Keratinocyte (primary cell): ENCODE data around the gene GNA15. TPM values are rescaled to one million over a fixed set of nuclear protein-coding genes. Genes with fewer than 3 reads are reported as not detected.

Experiments
- DNase-seq: peaks from one replicate; pipeline ENCODE4 v3.0.0-alpha.2; 2011; ENCODE audit warnings: low read depth, missing footprints, low spot score
- FAIRE-seq: peaks from 2 replicates; lab custom pipeline; 2011; peaks lifted over from hg19 to GRCh38; lab: Jason Lieb, UNC
- H2AFZ ChIP-seq: 2 replicates; pipeline ENCODE4 v1.6.0; 2012; ENCODE audit warnings: low read length, control low read depth, inconsistent platforms; ENCODE audit not compliant: control insufficient read depth
- H3K27ac ChIP-seq: 2 replicates; pipeline ENCODE4 v1.5.1; 2011; ENCODE audit warnings: low read length; ENCODE audit not compliant: control insufficient read depth, insufficient read depth
- H3K27me3 ChIP-seq: 3 replicates; pipeline ENCODE4 v1.6.0; 2011; ENCODE audit warnings: low read length; ENCODE audit not compliant: control insufficient read depth, insufficient read depth; ENCODE audit errors: extremely low read depth
- H3K36me3 ChIP-seq, 2 experiments: 2 replicates in 1 of 2; 3 replicates in 1 of 2; pipeline ENCODE4 v1.5.1; 2011; ENCODE audit warnings: low read length in 2 of 2, mild to moderate bottlenecking in 1 of 2; ENCODE audit not compliant: control insufficient read depth in 2 of 2, insufficient read depth in 2 of 2; ENCODE audit errors: extremely low read depth in 1 of 2
- H3K4me1 ChIP-seq: 3 replicates; pipeline ENCODE4 v1.5.1; 2011; ENCODE audit warnings: low read length; ENCODE audit not compliant: control insufficient read depth, insufficient read depth; ENCODE audit errors: extremely low read depth
- H3K4me2 ChIP-seq: 3 replicates; pipeline ENCODE4 v1.6.0; 2011; ENCODE audit warnings: low read depth, low read length; ENCODE audit not compliant: control insufficient read depth, insufficient read depth; ENCODE audit errors: extremely low read depth
- H3K4me3 ChIP-seq, 3 experiments: fragments of 200-600 bp in 1 of 3; sonication (generic) in 1 of 3; 2 replicates in 2 of 3; 3 replicates in 1 of 3; pipeline ENCODE4 v1.5.1; 2011 to 2016; ENCODE audit warnings: low read length in 3 of 3, mild to moderate bottlenecking in 3 of 3, control low read depth in 2 of 3, inconsistent platforms in 1 of 3, low read depth in 1 of 3, mixed read lengths in 1 of 3, mixed run types in 1 of 3, moderate library complexity in 1 of 3; ENCODE audit not compliant: control insufficient read depth in 2 of 3, insufficient read depth in 2 of 3; ENCODE audit errors: extremely low read depth in 1 of 3
- H3K79me2 ChIP-seq: 2 replicates; pipeline ENCODE4 v1.6.0; 2012; ENCODE audit warnings: low read length; ENCODE audit not compliant: control insufficient read depth, insufficient read depth
- H3K9ac ChIP-seq: 3 replicates; pipeline ENCODE4 v1.6.0; 2011; ENCODE audit warnings: low read length; ENCODE audit not compliant: control insufficient read depth, insufficient read depth; ENCODE audit errors: extremely low read depth
- H3K9me1 ChIP-seq: 3 replicates; pipeline ENCODE4 v1.6.0; 2011; ENCODE audit warnings: low read length; ENCODE audit not compliant: control insufficient read depth, insufficient read depth; ENCODE audit errors: extremely low read depth
- H3K9me3 ChIP-seq: 2 replicates; pipeline ENCODE4 v1.5.1; 2012; ENCODE audit warnings: low read depth, low read length; ENCODE audit not compliant: control insufficient read depth
- H4K20me1 ChIP-seq: 3 replicates; pipeline ENCODE4 v1.6.0; 2011; ENCODE audit warnings: low read length; ENCODE audit not compliant: control insufficient read depth, insufficient read depth; ENCODE audit errors: extremely low read depth
- EZH2 ChIP-seq: IDR thresholded peaks from one replicate; pipeline ENCODE4 v1.6.1; 2012; ENCODE audit warnings: inconsistent platforms, mild to moderate bottlenecking, low read length, moderate library complexity
- dilution Hi-C: fragments of 300-500 bp; cut with MboI; formaldehyde crosslinking; loops from one replicate; pipeline ENCODE4 v1.7.0; 2020; ENCODE audit warnings: low sequenced_read_pairs; ENCODE audit not compliant: extremely low pct_ligation_motif_present
- polyA plus RNA-seq, 5 experiments: library from polyadenylated mRNA; depleted of rRNA in 3 of 5; stranded (reverse) in 3 of 5; stranded (forward) in 1 of 5; unstranded in 1 of 5; fragments of >200 nt; gene quantifications; 1 replicate in 1 of 5; 2 replicates in 3 of 5; 3 replicates in 1 of 5; pipeline versions ENCODE4 v1.2.1 to v1.2.3, GENCODE V29; 2011 to 2012; ENCODE audit warnings: missing spikeins in 2 of 5, low read depth in 1 of 5, low replicate concordance in 1 of 5
- TF ChIP-seq, protein P1 (sequence below), 3 experiments: IDR thresholded peaks in 1 of 3; conservative IDR thresholded peaks in 1 of 3; optimal IDR thresholded peaks in 1 of 3; 2 replicates in 2 of 3; 3 replicates in 1 of 3; pipeline versions ENCODE3 to v1.5.1; 2011; ENCODE audit warnings: low read length in 3 of 3, mild to moderate bottlenecking in 3 of 3, moderate library complexity in 2 of 3, control low read depth in 1 of 3, inconsistent platforms in 1 of 3; ENCODE audit not compliant: insufficient read depth in 2 of 3; ENCODE audit errors: extremely low read depth in 1 of 3

Gene GNA15
- polyA plus RNA-seq, 1 donor (not counting 4 experiments of a cell fraction or from before 2014, with no cell fraction given) = 60.0 TPM

DNA sequence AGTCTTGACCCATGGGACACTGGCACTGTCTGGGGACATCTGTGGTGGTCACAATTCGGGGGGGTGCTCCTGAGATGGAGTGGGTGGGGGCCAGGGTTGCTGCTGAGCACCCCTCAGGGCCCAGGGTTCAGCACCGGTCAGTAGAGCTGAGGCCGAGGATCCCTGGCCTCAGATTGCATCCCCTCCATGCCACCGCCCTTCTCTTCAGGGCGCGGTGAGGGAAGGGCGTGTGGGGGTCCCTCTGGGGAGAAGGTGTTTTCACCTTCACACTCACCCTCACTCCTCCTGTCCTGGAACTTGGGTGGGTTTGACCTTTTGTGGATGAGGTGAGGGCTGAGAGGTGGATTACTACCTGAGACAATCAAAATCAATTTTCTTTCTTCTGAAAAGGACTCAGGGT, 28.2 kb upstream of the GNA15 start:
- DNase-seq (no peak), FAIRE-seq (no peak)
- Histone ChIP-seq H2AFZ (no peak overlapping the region), H3K9me3 (no peaks in the 10 kb centered on the region), H3K36me3 (peaks cover 4 to 17% of the 10 kb centered on the region in 2 experiments), H3K79me2 (peaks cover 89% of the 10 kb centered on the region), H3K27ac (no peak overlapping the region), H3K9ac (no peak overlapping the region), H3K27me3 (no peaks in the 10 kb centered on the region), H3K4me2 (no peak overlapping the region), H3K4me1 (no peaks in the 10 kb centered on the region), H3K4me3 (no peak overlapping the region), H3K9me1 (no peaks in the 10 kb centered on the region), H4K20me1 (peaks cover 18% of the 10 kb centered on the region)
- TF ChIP-seq EZH2 = no peak
- TF ChIP-seq, protein P1, sequence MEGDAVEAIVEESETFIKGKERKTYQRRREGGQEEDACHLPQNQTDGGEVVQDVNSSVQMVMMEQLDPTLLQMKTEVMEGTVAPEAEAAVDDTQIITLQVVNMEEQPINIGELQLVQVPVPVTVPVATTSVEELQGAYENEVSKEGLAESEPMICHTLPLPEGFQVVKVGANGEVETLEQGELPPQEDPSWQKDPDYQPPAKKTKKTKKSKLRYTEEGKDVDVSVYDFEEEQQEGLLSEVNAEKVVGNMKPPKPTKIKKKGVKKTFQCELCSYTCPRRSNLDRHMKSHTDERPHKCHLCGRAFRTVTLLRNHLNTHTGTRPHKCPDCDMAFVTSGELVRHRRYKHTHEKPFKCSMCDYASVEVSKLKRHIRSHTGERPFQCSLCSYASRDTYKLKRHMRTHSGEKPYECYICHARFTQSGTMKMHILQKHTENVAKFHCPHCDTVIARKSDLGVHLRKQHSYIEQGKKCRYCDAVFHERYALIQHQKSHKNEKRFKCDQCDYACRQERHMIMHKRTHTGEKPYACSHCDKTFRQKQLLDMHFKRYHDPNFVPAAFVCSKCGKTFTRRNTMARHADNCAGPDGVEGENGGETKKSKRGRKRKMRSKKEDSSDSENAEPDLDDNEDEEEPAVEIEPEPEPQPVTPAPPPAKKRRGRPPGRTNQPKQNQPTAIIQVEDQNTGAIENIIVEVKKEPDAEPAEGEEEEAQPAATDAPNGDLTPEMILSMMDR (optimal IDR thresholded peaks at IDR 0.05 in 1 of 3, IDR thresholded peaks at IDR 0.05 in 1 of 3, conservative IDR thresholded peaks at IDR 0.05 in 1 of 3; ENCODE audit: extremely low read depth in 1 of 3, insufficient read depth in 2 of 3, low read length in 3 of 3) = no peak
- dilution Hi-C loops = no loop called here

DNA sequence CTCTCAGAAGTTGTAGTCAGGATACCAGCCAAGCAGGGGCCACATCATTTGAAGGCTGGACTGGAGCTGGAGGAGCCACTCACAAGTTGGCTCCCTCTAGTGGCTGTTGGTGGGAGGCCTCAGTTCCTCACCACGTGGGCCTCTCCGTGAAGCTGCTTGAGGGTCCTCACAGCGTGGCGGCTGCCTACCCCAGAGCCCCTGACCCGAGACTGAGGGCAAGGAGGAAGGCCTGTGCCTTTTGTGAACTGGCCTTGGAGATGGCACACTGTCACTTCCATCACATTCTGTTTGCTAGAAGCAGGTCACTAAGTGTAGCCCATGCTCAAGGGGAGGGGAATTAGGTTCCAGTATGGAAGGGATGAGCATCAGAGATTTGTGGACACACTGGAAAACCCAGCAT, 27.1 kb upstream of the GNA15 start:
- H3K27me3 ChIP-seq = no peaks in the 10 kb centered on the region
- FAIRE-seq = peak; percentile 48
- H3K4me2 ChIP-seq = no peak overlapping the region
- no peaks in the 10 kb centered on the region for H3K9me3 ChIP-seq
- H3K79me2 ChIP-seq = peaks cover 86% of the 10 kb centered on the region
- no peak overlapping the region for H3K4me3 ChIP-seq
- no peaks in the 10 kb centered on the region for H3K4me1 ChIP-seq
- H2AFZ ChIP-seq = no peak overlapping the region
- dilution Hi-C loops = no loop called here
- TF ChIP-seq, protein P1 (optimal IDR thresholded peaks at IDR 0.05 in 1 of 3, IDR thresholded peaks at IDR 0.05 in 1 of 3, conservative IDR thresholded peaks at IDR 0.05 in 1 of 3; ENCODE audit: extremely low read depth in 1 of 3, insufficient read depth in 2 of 3, low read length in 3 of 3) = peak; percentile 89 to 94 (median 89)
- no peak for TF ChIP-seq EZH2
- no peaks in the 10 kb centered on the region for H3K9me1 ChIP-seq
- H3K27ac ChIP-seq = no peak overlapping the region
- no peak for DNase-seq
- peaks cover 4 to 17% of the 10 kb centered on the region in 2 experiments for H3K36me3 ChIP-seq
- no peak overlapping the region for H3K9ac ChIP-seq
- H4K20me1 ChIP-seq = peaks cover 18% of the 10 kb centered on the region
